Fibroblast of villous mesenchyme (primary cell): Measurements from ENCODE around the gene OSBPL9. TPM values are rescaled to one million over a fixed set of nuclear protein-coding genes. Genes with fewer than 3 reads are reported as not detected.

Source experiments
- DNase-seq: peaks from one replicate; pipeline ENCODE4 v3.0.0-alpha.2; 2010; ENCODE audit warnings: low read depth
- H3K4me3 ChIP-seq: 2 replicates; pipeline ENCODE4 v1.5.1; 2011; ENCODE audit warnings: low read depth, mild to moderate bottlenecking, low read length
- CTCF ChIP-seq: IDR thresholded peaks from 2 replicates; pipeline ENCODE4 v1.5.1; 2012; ENCODE audit warnings: low read depth, mild to moderate bottlenecking, low read length; ENCODE audit not compliant: insufficient read depth
- total RNA-seq: library from RNA; depleted of rRNA; stranded (reverse); fragments of >200 nt; gene quantifications from 2 replicates; pipeline ENCODE4 v1.2.3, GENCODE V29; 2012

Gene OSBPL9
- total RNA-seq, 1 donor: 103 TPM

GRCh38 chr1:51572365-51572764 is 44.5 kb upstream of the OSBPL9 start:
- no peak for DNase-seq
- no peak overlapping the region for H3K4me3 ChIP-seq
- no peak for TF ChIP-seq CTCF

- no peak overlapping the region for H3K4me3 ChIP-seq
- DNase-seq: no peak
- no peak for TF ChIP-seq CTCF
Observed at GRCh38 chr1:51574796-51575195, 42.1 kb upstream of the OSBPL9 start.

- H3K4me3 ChIP-seq: no peak overlapping the region
- no peak for TF ChIP-seq CTCF
- peak; percentile 65 for DNase-seq
Observed at GRCh38 chr1:51575406-51576084, 41.3 kb upstream of the OSBPL9 start.

GRCh38 chr1:51576085-51576444 is 40.8 kb upstream of the OSBPL9 start:
- no peak overlapping the region for H3K4me3 ChIP-seq
- TF ChIP-seq CTCF: no peak
- DNase-seq: no peak

GRCh38 chr1:51576923-51577322 is 40.0 kb upstream of the OSBPL9 start:
- H3K4me3 ChIP-seq: no peak overlapping the region
- no peak for DNase-seq
- TF ChIP-seq CTCF: no peak

GRCh38 chr1:51578383-51579109 is 38.3 kb upstream of the OSBPL9 start:
- no peak overlapping the region for H3K4me3 ChIP-seq
- DNase-seq: no peak
- no peak for TF ChIP-seq CTCF
